K562 (cell line): ENCODE results near the gene MAP4K1. TPM values are rescaled to one million over a fixed set of nuclear protein-coding genes. Genes with fewer than 3 reads are reported as not detected.

Experiments used
- BCOR ChIP-seq: fragments of 450-650 bp; IDR thresholded peaks from 2 replicates; pipeline ENCODE4 v1.6.1; 2016
- DDX20 ChIP-seq: fragments of 450-650 bp; IDR thresholded peaks from 2 replicates; pipeline ENCODE4 v1.6.1; 2016; ENCODE audit warnings: missing genetic modification characterization, low read depth, mild to moderate bottlenecking, missing compliant biosample characterization, moderate library complexity
- FOXJ3 ChIP-seq: sonication (generic); formaldehyde crosslinking; IDR thresholded peaks from 2 replicates; pipeline ENCODE4 v1.4.0; 2020; ENCODE audit warnings: mild to moderate bottlenecking, missing genetic modification reagents
- FOXP1 ChIP-seq: sonication (generic); formaldehyde crosslinking; IDR thresholded peaks from 2 replicates; pipeline ENCODE4 v1.8.0; 2022; ENCODE audit warnings: mild to moderate bottlenecking, missing genetic modification reagents
- HNRNPK ChIP-seq: fragments of 200-400 bp; formaldehyde crosslinking; IDR thresholded peaks from one replicate; pipeline ENCODE4 v1.6.1; 2018; ENCODE audit warnings: mild to moderate bottlenecking, low read depth, low read length; ENCODE audit not compliant: poor library complexity, severe bottlenecking
- HOXB6 ChIP-seq: fragments of 250-450 bp; sonication (Bioruptor Pico); IDR thresholded peaks from 2 replicates; pipeline ENCODE4 v1.5.1; 2022; ENCODE audit warnings: mild to moderate bottlenecking, borderline replicate concordance
- MED1 ChIP-seq: sonication (generic); formaldehyde crosslinking; IDR thresholded peaks from 2 replicates; pipeline ENCODE4 v1.8.1; 2023; ENCODE audit warnings: missing genetic modification reagents, borderline replicate concordance
- MIER1 ChIP-seq: fragments of 450-650 bp; IDR thresholded peaks from 2 replicates; pipeline ENCODE4 v1.6.1; 2016; ENCODE audit warnings: antibody characterized with exemption, mild to moderate bottlenecking, low read depth
- NEUROD1 ChIP-seq: fragments of 150-350 bp; IDR thresholded peaks from 2 replicates; pipeline ENCODE4 v1.6.1; 2014; ENCODE audit warnings: borderline replicate concordance, low read length, low read depth; ENCODE audit not compliant: partially characterized antibody
- NFATC3 ChIP-seq: fragments of 450-650 bp; IDR thresholded peaks from 2 replicates; pipeline ENCODE4 v1.6.1; 2017; ENCODE audit warnings: mild to moderate bottlenecking
- PHB2 ChIP-seq: fragments of 450-650 bp; IDR thresholded peaks from 2 replicates; pipeline ENCODE4 v1.6.1; 2017; ENCODE audit warnings: low read depth
- RAD51 ChIP-seq: fragments of 450-650 bp; IDR thresholded peaks from 2 replicates; pipeline ENCODE4 v1.7.1; 2016; ENCODE audit warnings: low read depth, mild to moderate bottlenecking, borderline replicate concordance
- RUNX1 ChIP-seq: sonication (generic); IDR thresholded peaks from 2 replicates; pipeline ENCODE4 v1.6.1; 2016; ENCODE audit warnings: antibody characterized with exemption, low read depth
- SLC30A9 ChIP-seq: fragments of 250-450 bp; sonication (Bioruptor Pico); IDR thresholded peaks from 2 replicates; pipeline ENCODE4 v1.8.0; 2022; ENCODE audit warnings: mild to moderate bottlenecking, moderate library complexity
- SMAD2 ChIP-seq: fragments of 150-350 bp; IDR thresholded peaks from 2 replicates; pipeline ENCODE4 v1.6.1; 2014; ENCODE audit warnings: low read depth, mild to moderate bottlenecking, low read length
- SREBF2 ChIP-seq: sonication (generic); formaldehyde crosslinking; IDR thresholded peaks from 2 replicates; pipeline ENCODE4 v1.4.0; 2020; ENCODE audit warnings: mild to moderate bottlenecking, missing genetic modification reagents
- SRSF3 ChIP-seq: fragments of 200-400 bp; formaldehyde crosslinking; IDR thresholded peaks from 2 replicates; pipeline ENCODE4 v1.6.1; 2016; ENCODE audit warnings: mild to moderate bottlenecking, low read length, moderate library complexity; ENCODE audit not compliant: insufficient read depth
- ZNF175 ChIP-seq: fragments of 200-800 bp; sonication (Bioruptor generic); IDR thresholded peaks from 2 replicates; pipeline ENCODE4 v1.6.1; 2016; ENCODE audit warnings: low read depth, mild to moderate bottlenecking, missing genetic modification characterization, missing compliant biosample characterization
- ZNF445 ChIP-seq: fragments of 250-450 bp; sonication (Bioruptor Pico); IDR thresholded peaks from 2 replicates; pipeline ENCODE4 v1.4.0; 2020; ENCODE audit warnings: low read depth, mild to moderate bottlenecking, moderate library complexity
- ZNF75A ChIP-seq: fragments of 450-650 bp; formaldehyde crosslinking; IDR thresholded peaks from 2 replicates; pipeline ENCODE4 v1.4.0; 2020; ENCODE audit warnings: mild to moderate bottlenecking
- polyA plus RNA-seq, 8 experiments: library from polyadenylated mRNA; depleted of rRNA in 4 of 8; stranded (reverse) in 5 of 8; unstranded in 3 of 8; fragments of >200 nt; fragmentation: Nextera tagmentation in 2 of 8; fragmentation: Illumina TruSeq in 1 of 8; extraction: Ambion mirVana in 2 of 8; extraction: Trizol in 1 of 8; gene quantifications; 2 replicates each; pipeline versions ENCODE4 v1.2.1 to v1.2.3, GENCODE V29; 2011 to 2014; ENCODE audit warnings: inconsistent platforms in 1 of 8, missing spikeins in 1 of 8
- total RNA-seq, 7 experiments: library from RNA; depleted of rRNA in 6 of 7; stranded (reverse); fragments of >200 nt in 6 of 7; fragmentation: Illumina TruSeq in 2 of 7; extraction: Trizol in 2 of 7; gene quantifications; 2 replicates each; pipeline versions ENCODE4 v1.2.1 to v1.2.3, GENCODE V29; 2011 to 2021; ENCODE audit warnings: low replicate concordance in 1 of 7
- TF ChIP-seq, protein P1 (sequence below): fragments of 250-450 bp; sonication (Bioruptor Pico); IDR thresholded peaks from 2 replicates; pipeline ENCODE4 v1.4.0; 2020; ENCODE audit warnings: mild to moderate bottlenecking, moderate library complexity
- TF ChIP-seq, protein P2 (sequence below): fragments of 250-450 bp; sonication (Bioruptor Pico); IDR thresholded peaks from 2 replicates; pipeline ENCODE4 v1.5.0; 2021; ENCODE audit warnings: mild to moderate bottlenecking, borderline replicate concordance

Gene MAP4K1
- total and polyA plus RNA-seq, 9 of the 15 experiments (the other 6 are each of a cell fraction or from before 2014, with no cell fraction given): 0.14 to 3.2 (median 0.73) TPM; not detected in 1

DNA sequence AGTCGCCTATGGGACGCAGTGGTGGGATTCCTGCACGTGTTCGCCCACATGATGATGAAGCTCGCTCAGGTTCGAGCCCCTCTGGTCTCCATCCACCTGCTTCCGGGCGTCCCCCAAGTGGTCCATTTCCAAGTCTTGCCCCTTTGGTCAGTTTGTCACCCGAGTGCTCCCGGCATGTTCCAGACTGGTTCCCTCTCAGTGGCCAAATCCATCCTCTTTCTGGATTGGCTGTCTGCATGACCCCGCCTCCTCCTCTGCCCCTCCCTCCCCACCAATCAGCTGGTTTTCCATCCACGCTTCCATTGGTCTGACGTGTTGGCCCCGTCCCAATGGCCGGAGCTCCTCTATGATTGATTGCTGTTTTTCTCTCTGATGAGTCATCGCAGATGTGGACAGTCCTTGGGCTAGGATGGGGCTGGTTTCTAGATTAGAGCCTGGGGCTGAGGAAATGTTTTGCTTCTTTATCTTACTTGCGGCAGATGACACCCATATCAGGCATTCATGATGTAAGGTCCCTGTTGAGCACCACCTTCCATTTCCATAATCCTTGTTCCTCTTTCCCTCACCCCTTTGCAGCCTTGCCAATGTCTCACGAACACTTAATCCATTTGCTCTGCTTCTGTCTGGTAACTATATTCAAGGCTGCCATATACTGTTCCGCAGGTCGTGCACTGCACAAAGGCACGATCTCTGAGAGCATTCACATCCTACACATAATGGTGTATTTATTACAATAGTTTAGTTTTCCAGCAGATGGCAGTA lies 73.8 kb downstream of the MAP4K1 start (continued):
- TF ChIP-seq, protein P1, sequence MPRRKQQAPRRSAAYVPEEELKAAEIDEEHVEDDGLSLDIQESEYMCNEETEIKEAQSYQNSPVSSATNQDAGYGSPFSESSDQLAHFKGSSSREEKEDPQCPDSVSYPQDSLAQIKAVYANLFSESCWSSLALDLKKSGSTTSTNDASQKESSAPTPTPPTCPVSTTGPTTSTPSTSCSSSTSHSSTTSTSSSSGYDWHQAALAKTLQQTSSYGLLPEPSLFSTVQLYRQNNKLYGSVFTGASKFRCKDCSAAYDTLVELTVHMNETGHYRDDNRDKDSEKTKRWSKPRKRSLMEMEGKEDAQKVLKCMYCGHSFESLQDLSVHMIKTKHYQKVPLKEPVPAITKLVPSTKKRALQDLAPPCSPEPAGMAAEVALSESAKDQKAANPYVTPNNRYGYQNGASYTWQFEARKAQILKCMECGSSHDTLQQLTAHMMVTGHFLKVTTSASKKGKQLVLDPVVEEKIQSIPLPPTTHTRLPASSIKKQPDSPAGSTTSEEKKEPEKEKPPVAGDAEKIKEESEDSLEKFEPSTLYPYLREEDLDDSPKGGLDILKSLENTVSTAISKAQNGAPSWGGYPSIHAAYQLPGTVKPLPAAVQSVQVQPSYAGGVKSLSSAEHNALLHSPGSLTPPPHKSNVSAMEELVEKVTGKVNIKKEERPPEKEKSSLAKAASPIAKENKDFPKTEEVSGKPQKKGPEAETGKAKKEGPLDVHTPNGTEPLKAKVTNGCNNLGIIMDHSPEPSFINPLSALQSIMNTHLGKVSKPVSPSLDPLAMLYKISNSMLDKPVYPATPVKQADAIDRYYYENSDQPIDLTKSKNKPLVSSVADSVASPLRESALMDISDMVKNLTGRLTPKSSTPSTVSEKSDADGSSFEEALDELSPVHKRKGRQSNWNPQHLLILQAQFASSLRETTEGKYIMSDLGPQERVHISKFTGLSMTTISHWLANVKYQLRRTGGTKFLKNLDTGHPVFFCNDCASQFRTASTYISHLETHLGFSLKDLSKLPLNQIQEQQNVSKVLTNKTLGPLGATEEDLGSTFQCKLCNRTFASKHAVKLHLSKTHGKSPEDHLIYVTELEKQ (CRISPR knock-in tag): no peak
- TF ChIP-seq SMAD2: no peak
- no peak for TF ChIP-seq MED1 (CRISPR knock-in tag)
- TF ChIP-seq RUNX1: no peak; the same call in 1 of the 2 replicates
- no peak for TF ChIP-seq ZNF75A
- TF ChIP-seq NEUROD1: peak; percentile 91
- TF ChIP-seq HNRNPK: no peak
- TF ChIP-seq, protein P2, sequence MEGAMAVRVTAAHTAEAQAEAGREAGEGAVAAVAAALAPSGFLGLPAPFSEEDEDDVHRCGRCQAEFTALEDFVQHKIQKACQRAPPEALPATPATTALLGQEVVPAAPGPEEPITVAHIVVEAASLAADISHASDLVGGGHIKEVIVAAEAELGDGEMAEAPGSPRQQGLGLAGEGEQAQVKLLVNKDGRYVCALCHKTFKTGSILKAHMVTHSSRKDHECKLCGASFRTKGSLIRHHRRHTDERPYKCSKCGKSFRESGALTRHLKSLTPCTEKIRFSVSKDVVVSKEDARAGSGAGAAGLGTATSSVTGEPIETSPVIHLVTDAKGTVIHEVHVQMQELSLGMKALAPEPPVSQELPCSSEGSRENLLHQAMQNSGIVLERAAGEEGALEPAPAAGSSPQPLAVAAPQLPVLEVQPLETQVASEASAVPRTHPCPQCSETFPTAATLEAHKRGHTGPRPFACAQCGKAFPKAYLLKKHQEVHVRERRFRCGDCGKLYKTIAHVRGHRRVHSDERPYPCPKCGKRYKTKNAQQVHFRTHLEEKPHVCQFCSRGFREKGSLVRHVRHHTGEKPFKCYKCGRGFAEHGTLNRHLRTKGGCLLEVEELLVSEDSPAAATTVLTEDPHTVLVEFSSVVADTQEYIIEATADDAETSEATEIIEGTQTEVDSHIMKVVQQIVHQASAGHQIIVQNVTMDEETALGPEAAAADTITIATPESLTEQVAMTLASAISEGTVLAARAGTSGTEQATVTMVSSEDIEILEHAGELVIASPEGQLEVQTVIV (CRISPR knock-in tag): no peak
- TF ChIP-seq FOXP1 (CRISPR knock-in tag): no peak
- TF ChIP-seq SREBF2 (CRISPR knock-in tag): no peak
- TF ChIP-seq DDX20 (tag): no peak
- peak; percentile 49; the same call in 1 of the 2 replicates for TF ChIP-seq ZNF175 (CRISPR knock-in tag)
- TF ChIP-seq RAD51: peak; percentile 66; the same call in 1 of the 2 replicates
- TF ChIP-seq ZNF445 (CRISPR knock-in tag): no peak
- peak; percentile 83 for TF ChIP-seq PHB2
- no peak for TF ChIP-seq SRSF3
- peak; percentile 87 for TF ChIP-seq BCOR
- TF ChIP-seq SLC30A9 (CRISPR knock-in tag): no peak
- TF ChIP-seq MIER1: no peak
- peak; percentile 65; the same call in 1 of the 2 replicates for TF ChIP-seq NFATC3
- 0 out of 2 replicates have a peak, but pooled peaks have one; percentile 42 for TF ChIP-seq HOXB6 (CRISPR knock-in tag)
- TF ChIP-seq FOXJ3 (CRISPR knock-in tag): no peak
